GM19351 (cell line): ENCODE measurements around the gene MUC7.

Experiments used
- ATAC-seq: cut with Tn5 transposase; IDR thresholded peaks from one replicate; pipeline ENCODE4 v1.9.1; 2021; ENCODE audit warnings: mild to moderate bottlenecking, moderate library complexity; ENCODE audit not compliant: unreplicated experiment

MUC7 gene

DNA sequence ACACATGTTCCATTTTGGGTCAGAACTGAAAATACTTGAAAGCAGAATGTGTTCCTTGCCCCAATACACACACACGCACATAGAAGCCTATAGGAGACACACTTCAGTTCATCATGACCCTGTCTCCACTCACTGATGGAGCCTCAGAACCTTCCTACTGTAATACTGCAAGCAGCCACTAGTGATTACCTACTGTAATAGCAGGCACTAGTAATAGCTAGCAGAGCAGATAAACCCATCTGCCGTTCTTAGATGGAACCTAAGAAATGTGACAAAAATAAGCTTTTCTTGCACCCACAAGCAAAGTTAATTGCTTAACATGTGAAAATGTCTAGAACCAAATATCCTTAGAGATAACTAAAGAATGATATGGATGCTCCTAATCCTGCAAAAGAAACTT, 60.0 kb downstream of the MUC7 start:
- peak; percentile 92 for ATAC-seq
